Vagina (tissue), 2 donors: ENCODE results near the gene RHOD. TPM values are rescaled to one million over a fixed set of nuclear protein-coding genes. Genes with fewer than 3 reads are reported as not detected.

Experiments used
- DNase-seq, 2 donors: peaks; one replicate each; pipeline ENCODE4 v3.0.0-alpha.2; 2017; ENCODE audit errors: extremely low spot score in 2 of 2
- H3K27ac ChIP-seq: fragments of 200-600 bp; sonication (generic); one replicate; pipeline ENCODE4 v1.5.1; 2019
- H3K27me3 ChIP-seq: fragments of 200-600 bp; sonication (generic); one replicate; pipeline ENCODE4 v1.5.1; 2019
- H3K36me3 ChIP-seq, 2 donors: fragments of 200-600 bp; sonication (generic); one replicate each; pipeline ENCODE4 v1.5.1; 2017 to 2019
- H3K4me1 ChIP-seq: fragments of 200-600 bp; sonication (generic); one replicate; pipeline ENCODE4 v1.5.1; 2019
- H3K4me3 ChIP-seq, 2 donors: fragments of 200-600 bp; sonication (generic); 1 replicate in 1 of 2; 2 replicates in 1 of 2; pipeline ENCODE4 v1.5.1; 2016 to 2019
- H3K9me3 ChIP-seq: fragments of 200-600 bp; sonication (generic); one replicate; pipeline ENCODE4 v1.5.1; 2019
- POLR2A ChIP-seq, 2 donors: fragments of 450-650 bp; IDR thresholded peaks; one replicate each; pipeline ENCODE4 v1.6.1; 2017; ENCODE audit warnings: antibody characterized with exemption in 2 of 2, mild to moderate bottlenecking in 2 of 2, moderate library complexity in 2 of 2
- POLR2AphosphoS5 ChIP-seq, 2 donors: sonication (generic); formaldehyde crosslinking; IDR thresholded peaks; one replicate each; pipeline ENCODE4 v1.9.0; 2017; ENCODE audit warnings: antibody characterized with exemption in 2 of 2, mild to moderate bottlenecking in 2 of 2, low read depth in 1 of 2; ENCODE audit not compliant: insufficient read depth in 1 of 2
- intact Hi-C: fragments of 100-400 bp; cut with DNase I; formaldehyde crosslinking; loops from one replicate; pipeline ENCODE4 v1.15.1; 2023
- total RNA-seq: library from RNA; depleted of rRNA; stranded (reverse); fragments of >200 nt; gene quantifications from one replicate; pipeline ENCODE4 v1.2.3, GENCODE V29; 2016
- TF ChIP-seq, protein P1 (sequence below), 3 experiments: fragments of 450-650 bp in 2 of 3; fragments of 200-600 bp in 1 of 3; sonication (generic) in 1 of 3; IDR thresholded peaks; one replicate each; pipeline ENCODE4 v1.5.1; 2017 to 2019; ENCODE audit warnings: antibody characterized with exemption in 3 of 3, mild to moderate bottlenecking in 2 of 3, moderate library complexity in 2 of 3

Gene RHOD
- total RNA-seq, 1 donor from 2014 or later = 26.5 TPM

DNA sequence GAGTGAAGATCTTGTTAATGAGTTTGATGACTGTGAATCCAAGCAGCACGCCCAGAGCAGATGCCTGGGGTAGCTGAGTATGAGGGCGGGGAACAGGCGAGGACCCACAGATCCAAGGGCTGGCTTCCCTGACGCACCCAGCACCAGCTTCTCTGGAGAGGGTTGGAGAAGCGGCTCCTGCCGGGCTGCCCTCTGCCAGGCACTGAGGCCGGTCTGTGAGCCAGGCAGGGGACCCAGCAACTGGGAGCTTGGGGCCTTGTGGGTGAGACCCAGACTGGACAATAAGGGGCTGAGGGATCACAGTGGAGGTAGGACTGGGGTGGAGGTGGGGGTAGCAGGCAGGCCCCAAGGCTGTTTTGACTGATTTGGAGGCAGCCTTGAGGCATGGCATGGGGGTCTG is 42.3 kb upstream of the RHOD start:
- H3K9me3 ChIP-seq = no peaks in the 10 kb centered on the region
- intact Hi-C loops = no loop called here
- H3K36me3 ChIP-seq = no peaks in the 10 kb centered on the region
- H3K4me3 ChIP-seq = no peak overlapping the region
- no peak for TF ChIP-seq POLR2A (IDR thresholded peaks at IDR 0.05)
- no peak for TF ChIP-seq POLR2AphosphoS5 (IDR thresholded peaks at IDR 0.05; ENCODE audit: insufficient read depth in 1 of 2, low read depth in 1 of 2)
- TF ChIP-seq, protein P1, sequence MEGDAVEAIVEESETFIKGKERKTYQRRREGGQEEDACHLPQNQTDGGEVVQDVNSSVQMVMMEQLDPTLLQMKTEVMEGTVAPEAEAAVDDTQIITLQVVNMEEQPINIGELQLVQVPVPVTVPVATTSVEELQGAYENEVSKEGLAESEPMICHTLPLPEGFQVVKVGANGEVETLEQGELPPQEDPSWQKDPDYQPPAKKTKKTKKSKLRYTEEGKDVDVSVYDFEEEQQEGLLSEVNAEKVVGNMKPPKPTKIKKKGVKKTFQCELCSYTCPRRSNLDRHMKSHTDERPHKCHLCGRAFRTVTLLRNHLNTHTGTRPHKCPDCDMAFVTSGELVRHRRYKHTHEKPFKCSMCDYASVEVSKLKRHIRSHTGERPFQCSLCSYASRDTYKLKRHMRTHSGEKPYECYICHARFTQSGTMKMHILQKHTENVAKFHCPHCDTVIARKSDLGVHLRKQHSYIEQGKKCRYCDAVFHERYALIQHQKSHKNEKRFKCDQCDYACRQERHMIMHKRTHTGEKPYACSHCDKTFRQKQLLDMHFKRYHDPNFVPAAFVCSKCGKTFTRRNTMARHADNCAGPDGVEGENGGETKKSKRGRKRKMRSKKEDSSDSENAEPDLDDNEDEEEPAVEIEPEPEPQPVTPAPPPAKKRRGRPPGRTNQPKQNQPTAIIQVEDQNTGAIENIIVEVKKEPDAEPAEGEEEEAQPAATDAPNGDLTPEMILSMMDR (IDR thresholded peaks at IDR 0.05) = no peak
- H3K27me3 ChIP-seq = no peaks in the 10 kb centered on the region
- no peak for DNase-seq
- no peaks in the 10 kb centered on the region for H3K4me1 ChIP-seq
- H3K27ac ChIP-seq = no peak overlapping the region

DNA sequence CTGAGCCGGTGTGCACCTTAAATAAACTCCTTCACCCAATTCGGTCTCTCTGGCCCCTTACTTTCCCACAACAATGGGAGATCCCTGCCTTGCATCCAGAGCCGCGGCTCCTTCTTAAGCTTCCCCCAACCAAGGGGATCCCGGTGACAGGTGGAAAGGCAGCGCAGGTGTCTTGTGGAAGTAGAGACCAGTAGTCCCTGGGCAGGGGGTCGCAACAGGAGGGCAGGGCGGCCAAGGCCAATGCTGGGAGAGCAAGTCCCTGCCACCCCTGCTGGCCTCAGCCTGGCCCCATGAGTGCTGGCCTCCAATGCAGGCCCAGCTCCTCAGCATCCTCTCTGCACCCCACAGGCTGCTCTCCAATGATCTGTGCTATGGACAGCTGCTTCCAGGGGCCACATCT is 41.6 kb upstream of the RHOD start:
- Histone ChIP-seq H3K27me3 (no peaks in the 10 kb centered on the region), H3K27ac (no peak overlapping the region), H3K9me3 (no peaks in the 10 kb centered on the region), H3K4me3 (no peak overlapping the region), H3K36me3 (no peaks in the 10 kb centered on the region), H3K4me1 (no peaks in the 10 kb centered on the region)
- DNase-seq = no peak
- TF ChIP-seq, protein P1 (IDR thresholded peaks at IDR 0.05) = no peak
- TF ChIP-seq POLR2AphosphoS5 (IDR thresholded peaks at IDR 0.05; ENCODE audit: insufficient read depth in 1 of 2, low read depth in 1 of 2) (no peak), POLR2A (IDR thresholded peaks at IDR 0.05) (no peak)
- intact Hi-C loops = no loop called here

- H3K9me3 ChIP-seq = no peaks in the 10 kb centered on the region
- TF ChIP-seq, protein P1 (IDR thresholded peaks at IDR 0.05) = no peak
- TF ChIP-seq POLR2A (IDR thresholded peaks at IDR 0.05) (no peak), POLR2AphosphoS5 (IDR thresholded peaks at IDR 0.05; ENCODE audit: insufficient read depth in 1 of 2, low read depth in 1 of 2) (no peak)
- no peak for DNase-seq
- H3K36me3 ChIP-seq = no peaks in the 10 kb centered on the region
- H3K27ac ChIP-seq = no peak overlapping the region
- no peaks in the 10 kb centered on the region for H3K27me3 ChIP-seq
- intact Hi-C loops = no loop called here
- no peak overlapping the region for H3K4me3 ChIP-seq
- H3K4me1 ChIP-seq = no peaks in the 10 kb centered on the region
Observed at GRCh38 chr11:67016550-67016949, 40.1 kb upstream of the RHOD start.

GRCh38 chr11:67020949-67021348 is 35.7 kb upstream of the RHOD start:
- H3K9me3 ChIP-seq = no peaks in the 10 kb centered on the region
- H3K36me3 ChIP-seq = no peaks in the 10 kb centered on the region
- no peak for DNase-seq
- no peak overlapping the region for H3K27ac ChIP-seq
- no peak overlapping the region for H3K4me3 ChIP-seq
- H3K4me1 ChIP-seq = peaks cover 17% of the 10 kb centered on the region
- TF ChIP-seq POLR2A (IDR thresholded peaks at IDR 0.05) (no peak), POLR2AphosphoS5 (IDR thresholded peaks at IDR 0.05; ENCODE audit: insufficient read depth in 1 of 2, low read depth in 1 of 2) (no peak)
- TF ChIP-seq, protein P1 (IDR thresholded peaks at IDR 0.05) = no peak
- H3K27me3 ChIP-seq = no peaks in the 10 kb centered on the region
- intact Hi-C loops = no loop called here

- DNase-seq = no peak
- Histone ChIP-seq H3K9me3 (no peaks in the 10 kb centered on the region), H3K27ac (no peak overlapping the region), H3K27me3 (no peaks in the 10 kb centered on the region), H3K4me3 (peak overlapping the region; percentile 32 to 54), H3K36me3 (no peaks in the 10 kb centered on the region), H3K4me1 (peaks cover 17% of the 10 kb centered on the region)
- TF ChIP-seq POLR2AphosphoS5 (IDR thresholded peaks at IDR 0.05; ENCODE audit: insufficient read depth in 1 of 2, low read depth in 1 of 2) = no peak
- no peak for TF ChIP-seq POLR2A (IDR thresholded peaks at IDR 0.05)
- TF ChIP-seq, protein P1 (IDR thresholded peaks at IDR 0.05) = no peak
- intact Hi-C loops = no loop called here
Observed at GRCh38 chr11:67022341-67022933, 34.2 kb upstream of the RHOD start.
